Activated CD8-positive, alpha-beta memory T cell treated with anti-CD3 and anti-CD28 coated beads for 4 hours (primary cell): ENCODE results near the gene NHS.

Source experiments
- DNase-seq, 2 donors: peaks; one replicate each; pipeline ENCODE4 v3.0.0-alpha.2; 2020; ENCODE audit warnings: low read depth in 2 of 2

Gene NHS

DNA sequence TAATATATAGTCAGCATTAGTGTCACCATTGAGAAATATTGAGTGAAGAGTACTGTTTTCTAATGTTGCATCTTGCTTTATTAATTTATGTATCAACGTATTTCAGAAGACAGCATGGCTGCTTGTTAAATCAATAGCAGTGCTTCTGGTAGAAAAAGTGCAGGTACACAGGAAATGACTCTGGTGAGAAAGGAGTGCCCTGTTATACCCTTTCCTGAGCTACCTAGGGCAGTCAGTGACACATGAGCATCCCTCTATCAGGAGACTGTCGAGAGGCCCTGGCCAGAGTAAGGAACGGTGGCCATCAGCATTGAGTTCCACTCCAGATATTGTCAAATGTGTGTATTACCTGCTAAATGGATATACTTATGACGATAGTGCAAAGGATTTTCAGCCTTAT, 404.4 kb downstream of the NHS start:
- DNase-seq: no peak
